Measurements from ENCODE around the gene SMAP1.

Gene SMAP1

GRCh38 chr6:70844301-70844700 is 176.6 kb downstream of the SMAP1 start:
- DNase-seq: no peak

DNA sequence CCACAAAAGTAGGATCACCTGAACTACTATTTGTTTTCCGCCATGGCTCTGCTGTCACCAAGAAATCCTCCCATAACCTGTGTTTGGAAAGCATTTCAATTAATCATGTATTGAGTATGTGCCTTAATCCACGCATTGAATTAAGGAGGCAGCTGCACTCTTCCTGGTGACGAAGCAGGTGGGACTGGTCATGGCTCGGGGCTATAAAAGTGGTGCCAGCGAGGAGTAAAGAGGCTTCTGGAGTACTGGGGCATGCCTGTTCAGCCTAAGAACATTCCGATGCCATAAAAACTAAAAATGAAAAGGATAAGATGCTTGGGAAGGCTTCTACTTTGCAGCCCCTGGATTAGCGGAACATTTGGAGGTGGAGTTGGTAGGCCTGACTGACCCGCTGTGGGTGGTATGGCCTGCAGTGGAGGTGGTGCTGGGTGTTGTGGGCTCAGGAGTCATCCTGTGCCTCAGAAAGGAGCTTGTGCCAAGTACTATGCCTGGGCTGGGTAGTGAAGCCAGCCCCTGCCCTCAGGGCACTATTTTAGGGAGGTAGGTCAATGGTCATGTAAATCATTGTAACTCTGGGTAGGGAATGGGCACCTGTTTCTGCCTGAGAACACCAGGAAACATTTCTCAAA is 178.6 kb downstream of the SMAP1 start:
- no peak for DNase-seq

GRCh38 chr6:70847106-70848084 is 179.7 kb downstream of the SMAP1 start:
- DNase-seq: no peak

DNA sequence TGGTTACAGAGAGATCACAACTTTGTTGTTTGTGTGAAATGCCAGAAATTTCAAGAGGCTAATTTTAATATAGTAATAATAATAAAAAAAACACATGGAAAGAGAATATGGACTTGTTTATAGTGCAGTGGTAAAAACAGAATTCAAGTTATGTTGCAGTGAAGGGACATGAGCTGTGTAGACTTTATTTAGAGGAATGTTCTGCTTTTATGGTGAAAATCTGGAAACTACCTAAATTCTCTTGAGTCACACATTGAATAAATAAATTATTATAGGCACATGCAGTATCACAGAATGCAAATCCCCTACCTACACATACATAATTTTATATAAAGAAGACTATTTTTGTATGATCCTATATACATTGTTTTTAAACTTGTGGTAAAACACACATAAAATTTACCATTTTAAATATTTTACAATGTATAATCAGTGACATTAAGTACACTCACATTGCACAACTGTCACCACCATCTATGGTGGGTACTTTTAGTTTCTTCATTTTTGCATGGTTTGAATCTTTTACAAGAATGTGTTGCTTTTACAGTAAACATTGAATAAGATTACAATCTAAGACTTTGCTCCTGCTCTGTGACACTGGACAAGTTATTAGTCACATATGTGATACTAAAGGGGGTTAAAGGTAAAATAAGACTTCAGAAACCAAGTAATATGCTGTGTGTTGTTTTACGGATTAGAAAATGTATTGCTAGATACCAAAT is 181.8 kb downstream of the SMAP1 start:
- DNase-seq: no peak

- DNase-seq: no peak
These were observed 185.1 kb downstream of the SMAP1 start for GRCh38 chr6:70852667-70853246.

- no peak for DNase-seq
These were observed 189.8 kb downstream of the SMAP1 start for GRCh38 chr6:70857387-70858077.

GRCh38 chr6:70860045-70860444 is 192.4 kb downstream of the SMAP1 start:
- DNase-seq: no peak

- no peak for DNase-seq
These were observed 193.2 kb downstream of the SMAP1 start for GRCh38 chr6:70860920-70861319.

DNA sequence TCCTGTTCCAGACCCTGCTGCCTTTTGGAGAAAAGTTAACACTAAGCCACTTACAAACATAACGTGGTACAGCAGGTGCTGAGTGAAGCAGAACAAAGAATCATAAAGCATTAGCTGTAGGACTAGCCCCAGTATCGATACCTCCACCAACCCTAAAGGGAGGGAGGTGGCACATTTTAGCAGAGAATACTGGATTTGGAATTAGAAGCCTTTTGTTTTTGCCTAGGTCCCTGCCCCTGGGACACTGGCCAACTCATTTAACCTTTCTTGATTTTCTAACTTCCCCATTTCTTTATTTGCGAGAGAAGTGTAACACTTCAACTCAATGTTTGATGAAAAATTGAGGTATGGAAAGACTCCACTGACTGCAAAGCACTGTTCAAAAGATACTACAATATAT is 195.7 kb downstream of the SMAP1 start:
- DNase-seq: no peak

DNA sequence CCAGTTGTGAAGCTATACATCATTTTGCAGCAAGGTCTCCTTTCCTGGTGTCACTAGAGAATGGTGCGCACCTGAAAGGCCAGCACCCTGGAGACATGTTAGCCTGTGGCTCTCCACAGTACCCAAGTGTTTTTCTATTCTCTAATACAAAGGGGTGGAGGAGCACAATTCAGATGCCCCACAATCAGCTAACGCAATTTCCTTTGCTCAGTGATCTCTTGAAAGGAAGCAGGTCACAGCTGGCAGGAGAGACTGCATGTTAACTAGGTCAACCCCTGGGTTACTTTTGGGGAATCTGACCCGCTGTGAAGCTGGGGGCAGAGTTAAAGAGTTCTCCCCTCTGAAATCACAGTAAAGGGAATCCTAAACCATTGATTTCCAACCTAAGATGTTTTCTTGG is 196.7 kb downstream of the SMAP1 start:
- DNase-seq: no peak

DNA sequence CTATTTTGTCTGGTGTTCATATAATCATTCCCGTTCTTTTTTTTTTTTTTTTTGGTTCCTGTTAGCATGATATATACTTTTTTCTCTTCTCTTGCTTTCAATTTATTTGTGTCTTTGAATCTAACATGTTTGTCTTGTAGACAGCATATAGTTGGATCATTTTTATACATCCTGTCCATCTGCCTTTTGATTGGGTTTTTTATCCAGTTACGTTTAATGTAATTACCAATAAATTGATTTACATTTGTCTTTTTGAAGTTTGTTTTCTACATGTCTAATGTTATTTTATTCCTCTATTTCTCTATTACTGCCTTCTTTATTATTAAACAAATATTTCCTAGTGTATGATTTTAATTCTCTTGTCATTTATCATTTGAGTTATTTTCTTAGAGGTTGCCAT is 204.8 kb downstream of the SMAP1 start:
- DNase-seq: no peak

DNA sequence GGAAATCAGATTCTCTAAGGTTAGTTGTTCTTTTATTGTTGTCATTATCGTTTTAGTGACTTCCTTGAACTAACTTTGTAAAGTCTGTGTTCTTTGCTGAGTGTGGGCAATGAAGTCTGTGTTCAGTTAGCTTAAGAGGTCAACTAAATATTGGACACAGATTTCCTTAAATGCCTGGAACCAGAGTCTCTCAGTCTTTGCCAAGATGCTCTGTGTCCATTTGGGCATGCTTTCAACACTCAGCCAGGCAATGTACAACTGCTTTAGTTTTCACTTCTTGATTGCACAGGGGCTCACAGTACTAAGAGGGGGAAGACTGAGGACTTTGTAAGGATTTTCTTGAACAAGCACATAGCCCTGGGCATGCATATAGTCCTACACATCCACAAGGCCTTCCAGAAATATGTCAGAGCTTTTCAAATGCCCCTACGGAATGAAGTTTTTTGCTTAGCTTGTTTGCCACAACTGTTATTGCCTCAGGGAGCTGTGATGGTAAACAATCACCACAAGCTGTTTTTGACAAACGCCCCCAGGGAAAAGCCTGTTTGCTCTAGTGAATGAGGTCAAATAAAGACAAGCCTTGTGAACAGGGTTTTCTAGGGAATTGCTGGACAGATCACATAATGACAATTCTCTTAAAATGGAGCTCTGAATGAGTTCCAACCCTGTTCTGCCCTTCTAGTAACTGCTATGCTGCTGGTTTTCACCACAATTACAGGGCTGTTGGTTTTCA is 206.7 kb downstream of the SMAP1 start:
- DNase-seq: no peak

DNA sequence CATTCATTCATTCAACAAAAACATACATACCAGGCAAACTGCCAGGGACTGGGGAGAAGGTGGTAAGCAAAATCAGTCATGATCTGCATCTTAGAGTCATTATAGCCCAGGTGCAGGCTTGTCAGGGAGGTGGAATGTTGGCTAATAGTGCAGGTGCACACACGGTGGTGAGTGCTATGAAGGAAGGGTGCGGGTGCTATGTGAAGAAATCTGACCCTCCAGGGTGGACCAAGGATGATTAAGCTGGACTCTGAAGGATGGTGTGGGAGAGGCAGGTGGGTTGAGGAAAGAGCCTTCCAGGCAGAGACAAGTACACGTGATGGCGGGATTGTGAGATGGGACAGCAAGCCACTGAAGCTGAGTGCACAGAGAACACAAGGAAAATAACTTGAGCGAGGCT is 211.8 kb downstream of the SMAP1 start:
- DNase-seq: no peak

GRCh38 chr6:70884074-70884983 is 216.6 kb downstream of the SMAP1 start:
- DNase-seq: no peak

GRCh38 chr6:70886071-70886470 is 218.4 kb downstream of the SMAP1 start:
- DNase-seq: no peak

DNA sequence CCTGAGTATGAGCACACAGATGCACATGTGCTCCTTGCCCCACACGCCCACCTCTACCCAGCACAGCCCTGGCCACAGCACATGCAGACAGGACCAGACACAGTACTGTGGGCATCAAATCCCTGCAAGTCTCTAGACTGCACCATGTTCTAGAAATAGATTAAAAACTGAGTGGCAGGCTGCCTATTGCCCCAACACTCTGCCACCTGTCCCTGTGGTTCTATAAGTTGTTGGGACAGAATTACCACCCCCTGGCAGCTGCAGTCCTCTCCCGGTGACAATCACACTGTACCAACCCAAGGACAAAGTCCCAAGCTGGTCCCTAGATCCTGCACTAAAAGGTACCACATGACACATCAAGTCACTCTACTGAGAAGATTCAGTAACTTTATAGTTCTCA is 219.0 kb downstream of the SMAP1 start:
- DNase-seq: no peak

GRCh38 chr6:70889270-70889669 is 221.6 kb downstream of the SMAP1 start:
- no peak for DNase-seq

GRCh38 chr6:70894001-70894400 is 226.3 kb downstream of the SMAP1 start:
- no peak for DNase-seq

- no peak for DNase-seq
These were observed 232.4 kb downstream of the SMAP1 start for GRCh38 chr6:70900047-70900446.

GRCh38 chr6:70901324-70901723 is 233.6 kb downstream of the SMAP1 start:
- DNase-seq: no peak

All from GF-D8 (cell line).